Neural crest cell (in vitro differentiated cells): ENCODE data around the gene RWDD3. TPM values are rescaled to one million over a fixed set of nuclear protein-coding genes. Genes with fewer than 3 reads are reported as not detected.

ENCODE experiments used
- DNase-seq: peaks from one replicate; pipeline ENCODE4 v3.0.0; 2021; ENCODE audit warnings: low read depth, mixed read lengths, low spot score
- H3K27ac Mint-ChIP-seq: one replicate; pipeline ENCODE4 v1.8.0; 2021; ENCODE audit warnings: mild to moderate bottlenecking, mixed read lengths; ENCODE audit not compliant: unreplicated experiment
- H3K27me3 Mint-ChIP-seq: 2 replicates; pipeline ENCODE4 v1.8.0; 2021; ENCODE audit warnings: low read depth, mild to moderate bottlenecking, mixed read lengths
- H3K36me3 Mint-ChIP-seq: 2 replicates; pipeline ENCODE4 v1.8.0; 2021; ENCODE audit warnings: low read depth, mild to moderate bottlenecking, mixed read lengths
- H3K4me1 Mint-ChIP-seq: 2 replicates; pipeline ENCODE4 v1.8.0; 2021; ENCODE audit warnings: mixed read lengths
- H3K4me3 Mint-ChIP-seq: one replicate; pipeline ENCODE4 v1.8.0; 2021; ENCODE audit warnings: mild to moderate bottlenecking, mixed read lengths
- H3K9me3 Mint-ChIP-seq: 2 replicates; pipeline ENCODE4 v1.8.0; 2021; ENCODE audit warnings: mixed read lengths
- total RNA-seq: library from RNA; stranded (reverse); gene quantifications from 2 replicates; pipeline ENCODE4 v1.2.1, GENCODE V29; 2021
- TF ChIP-seq, protein P1 (sequence below): fragments of 200-600 bp; sonication (generic); conservative IDR thresholded peaks from 2 replicates; pipeline ENCODE4 v1.5.0; 2021; ENCODE audit warnings: antibody characterized with exemption, mild to moderate bottlenecking

The RWDD3 gene
- total RNA-seq, 1 donor from 2014 or later = 18.9 TPM

DNA sequence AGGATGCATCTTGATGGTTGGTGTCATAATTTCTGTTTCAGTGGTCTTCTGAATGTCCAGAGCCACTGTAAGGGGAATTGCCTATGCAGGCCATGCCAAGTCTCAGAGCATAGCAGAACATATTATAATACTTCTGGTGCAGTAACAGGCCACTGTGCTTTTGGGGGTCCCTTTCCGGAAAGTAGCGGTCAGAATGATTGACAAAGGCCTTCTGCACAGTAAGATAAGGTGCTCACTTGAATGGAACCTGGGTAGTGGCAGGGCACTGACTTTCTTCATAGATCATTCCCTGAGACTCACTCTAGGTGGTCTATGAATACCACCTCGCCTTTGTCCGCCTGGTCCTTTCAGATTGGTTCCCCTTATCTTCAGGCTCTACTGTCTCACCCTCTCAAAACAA is 28.9 kb downstream of the RWDD3 start:
- DNase-seq = no peak

DNA sequence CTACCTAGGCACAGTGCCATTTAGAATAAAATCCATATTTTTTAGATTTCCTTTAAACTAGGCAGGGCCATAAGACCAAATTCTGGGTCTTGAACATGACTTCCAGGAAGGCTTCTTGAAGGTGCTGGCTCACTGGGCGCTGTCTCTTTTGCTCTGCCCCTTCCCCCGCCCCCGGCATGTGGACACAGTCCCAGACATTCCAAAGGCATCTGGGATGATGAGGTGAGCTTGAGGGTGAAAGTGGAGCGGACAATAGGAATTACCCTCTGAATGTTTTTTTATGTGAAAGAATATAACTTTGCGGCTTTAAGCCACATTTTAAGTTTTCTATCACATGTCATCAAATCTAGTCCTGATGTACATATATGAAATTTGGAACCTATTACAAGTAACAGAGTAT is 29.4 kb downstream of the RWDD3 start:
- Mint-ChIP-seq H3K4me3 (no peak overlapping the region), H3K9me3 (peaks cover 2% of the 10 kb centered on the region), H3K27ac (no peak overlapping the region), H3K36me3 (peaks cover 2% of the 10 kb centered on the region), H3K27me3 (no peaks in the 10 kb centered on the region), H3K4me1 (no peaks in the 10 kb centered on the region)
- DNase-seq = no peak
- TF ChIP-seq, protein P1, sequence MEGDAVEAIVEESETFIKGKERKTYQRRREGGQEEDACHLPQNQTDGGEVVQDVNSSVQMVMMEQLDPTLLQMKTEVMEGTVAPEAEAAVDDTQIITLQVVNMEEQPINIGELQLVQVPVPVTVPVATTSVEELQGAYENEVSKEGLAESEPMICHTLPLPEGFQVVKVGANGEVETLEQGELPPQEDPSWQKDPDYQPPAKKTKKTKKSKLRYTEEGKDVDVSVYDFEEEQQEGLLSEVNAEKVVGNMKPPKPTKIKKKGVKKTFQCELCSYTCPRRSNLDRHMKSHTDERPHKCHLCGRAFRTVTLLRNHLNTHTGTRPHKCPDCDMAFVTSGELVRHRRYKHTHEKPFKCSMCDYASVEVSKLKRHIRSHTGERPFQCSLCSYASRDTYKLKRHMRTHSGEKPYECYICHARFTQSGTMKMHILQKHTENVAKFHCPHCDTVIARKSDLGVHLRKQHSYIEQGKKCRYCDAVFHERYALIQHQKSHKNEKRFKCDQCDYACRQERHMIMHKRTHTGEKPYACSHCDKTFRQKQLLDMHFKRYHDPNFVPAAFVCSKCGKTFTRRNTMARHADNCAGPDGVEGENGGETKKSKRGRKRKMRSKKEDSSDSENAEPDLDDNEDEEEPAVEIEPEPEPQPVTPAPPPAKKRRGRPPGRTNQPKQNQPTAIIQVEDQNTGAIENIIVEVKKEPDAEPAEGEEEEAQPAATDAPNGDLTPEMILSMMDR = no peak

More for the DNA sequence above, 28.9 kb downstream of the RWDD3 start:
- H3K27ac Mint-ChIP-seq = no peak overlapping the region
- no peaks in the 10 kb centered on the region for H3K4me1 Mint-ChIP-seq
- H3K4me3 Mint-ChIP-seq = no peak overlapping the region
- TF ChIP-seq, protein P1 = no peak
- no peaks in the 10 kb centered on the region for H3K27me3 Mint-ChIP-seq
- peaks cover 2% of the 10 kb centered on the region for H3K36me3 Mint-ChIP-seq
- peaks cover 2% of the 10 kb centered on the region for H3K9me3 Mint-ChIP-seq

DNA sequence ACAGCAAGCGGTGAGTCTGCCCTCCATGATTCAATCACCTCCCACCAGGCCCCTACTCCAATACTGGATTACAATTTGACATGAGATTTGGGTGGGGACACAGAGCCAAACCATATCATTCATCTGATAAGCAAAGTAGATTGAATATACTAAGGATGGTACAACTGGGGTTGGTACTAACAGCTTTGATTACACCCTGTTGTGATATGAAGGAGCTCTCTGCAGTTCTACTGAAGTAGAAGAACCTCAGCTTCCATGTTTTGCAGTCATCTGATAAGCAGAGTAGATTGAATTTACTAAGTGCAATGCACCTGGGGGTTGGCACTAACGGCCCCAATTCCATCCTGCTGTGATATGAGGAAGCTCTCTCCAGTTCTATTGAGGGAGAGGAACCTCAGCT is 31.1 kb downstream of the RWDD3 start:
- Mint-ChIP-seq H3K9me3 (peaks cover 2% of the 10 kb centered on the region), H3K4me3 (no peak overlapping the region)
- TF ChIP-seq, protein P1 = no peak

DNA sequence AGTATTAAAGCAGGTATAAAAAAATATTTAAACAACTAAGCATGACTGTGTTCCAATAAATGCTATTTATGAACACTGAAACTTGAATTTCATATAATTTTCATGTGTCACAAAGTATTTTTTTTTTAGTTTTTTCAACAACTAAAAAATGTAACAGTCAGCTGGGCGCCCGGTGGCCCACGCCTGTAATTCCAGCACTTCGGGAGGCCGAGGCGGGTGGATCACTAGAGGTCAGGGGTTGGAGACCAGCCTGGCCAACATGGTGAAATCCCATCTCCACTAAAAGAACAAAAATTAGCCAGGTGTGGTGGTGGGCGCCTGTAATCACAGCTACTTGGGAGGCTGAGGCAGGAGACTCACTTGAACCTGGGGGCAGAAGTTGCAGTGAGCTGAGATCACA is 42.4 kb downstream of the RWDD3 start:
- H3K27me3 Mint-ChIP-seq = no peaks in the 10 kb centered on the region
- TF ChIP-seq, protein P1 = no peak
- peaks cover 2% of the 10 kb centered on the region for H3K36me3 Mint-ChIP-seq
- no peaks in the 10 kb centered on the region for H3K4me1 Mint-ChIP-seq
- H3K27ac Mint-ChIP-seq = no peak overlapping the region
- peaks cover 6% of the 10 kb centered on the region for H3K9me3 Mint-ChIP-seq
- no peak for DNase-seq
- no peak overlapping the region for H3K4me3 Mint-ChIP-seq

More for the DNA sequence above, 31.1 kb downstream of the RWDD3 start:
- H3K4me1 Mint-ChIP-seq = no peaks in the 10 kb centered on the region
- no peak overlapping the region for H3K27ac Mint-ChIP-seq
- no peak for DNase-seq
- peaks cover 2% of the 10 kb centered on the region for H3K36me3 Mint-ChIP-seq
- no peaks in the 10 kb centered on the region for H3K27me3 Mint-ChIP-seq

DNA sequence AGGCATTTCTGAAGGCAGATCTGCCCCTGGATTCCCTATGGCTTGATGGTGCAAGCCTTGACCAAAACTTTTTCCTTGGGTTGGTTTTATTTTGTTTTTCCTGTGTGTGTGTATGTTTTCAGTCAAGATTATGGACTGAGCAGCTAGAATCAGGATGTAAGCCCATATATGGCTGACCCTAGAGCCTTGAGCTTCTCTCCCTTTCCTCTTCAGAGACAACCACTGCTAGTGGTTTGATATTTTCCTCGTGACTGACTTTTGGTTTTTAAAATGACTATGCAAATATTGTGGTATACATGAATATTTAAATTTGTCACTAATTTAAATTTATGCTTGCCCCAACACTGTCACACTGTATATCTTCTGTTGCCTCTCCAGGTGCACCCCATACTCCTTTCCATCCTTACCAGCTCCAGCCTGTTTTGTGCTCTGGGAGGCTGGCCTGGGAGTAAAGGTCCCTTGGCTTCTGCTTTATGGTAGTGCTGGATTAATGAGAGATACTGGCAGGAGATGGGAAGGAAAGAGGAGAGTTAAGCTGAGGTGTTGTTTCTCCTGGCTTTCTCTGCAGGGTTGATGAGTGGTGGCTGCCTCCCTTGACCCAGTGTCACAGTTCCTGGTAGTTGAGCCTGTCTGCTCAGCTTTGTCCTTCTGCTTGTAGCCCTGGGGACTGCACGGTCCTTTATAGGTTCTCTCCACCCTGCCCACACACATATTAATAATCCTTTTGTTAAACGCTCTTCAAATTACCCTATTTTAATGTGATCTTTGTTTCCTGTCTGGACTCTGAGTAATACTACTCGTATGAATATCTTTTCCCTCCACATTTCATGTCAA is 44.4 kb downstream of the RWDD3 start:
- Mint-ChIP-seq H3K4me3 (no peak overlapping the region), H3K4me1 (no peaks in the 10 kb centered on the region), H3K36me3 (no peaks in the 10 kb centered on the region), H3K27ac (no peak overlapping the region), H3K9me3 (no peaks in the 10 kb centered on the region), H3K27me3 (no peaks in the 10 kb centered on the region)
- no peak for DNase-seq
- TF ChIP-seq, protein P1 = no peak
